ENCODE measurements around the gene TMPRSS3. TPM values are rescaled to one million over a fixed set of nuclear protein-coding genes. Genes with fewer than 3 reads are reported as not detected.

Gene TMPRSS3
- total and polyA plus RNA-seq, 9 of the 15 experiments (the other 6 are each of a cell fraction or from before 2014, with no cell fraction given) = 0.07 TPM; not detected in 8

GRCh38 chr21:42401154-42401553 lies 5.3 kb upstream of the TMPRSS3 start:
- no peak overlapping the region for H3K9ac ChIP-seq (ENCODE audit: insufficient read depth in 1 of 2, low read depth in 2 of 2, low read length in 2 of 2)
- ChIA-PET CTCF (ENCODE audit: low intra/inter-chr PET ratio) (no interaction called here), POLR2A (interaction anchor here (0.7 kb wide), 1 partner anchor 499 kb away, joined by 3 read pairs; no protein-coding TSS in a partner anchor)
- peaks cover 41 to 48% of the 10 kb centered on the region in 2 experiments for H3K4me1 ChIP-seq (replicated peaks in 1 of 2; ENCODE audit: control insufficient read depth in 2 of 2, insufficient read depth in 2 of 2, low read length in 2 of 2)
- H3K79me2 ChIP-seq (ENCODE audit: control insufficient read depth, insufficient read depth, low read length) = no peaks in the 10 kb centered on the region
- BruUV-seq (replicated peaks) = no TSS peak
- H3K36me3 ChIP-seq (ENCODE audit: control insufficient read depth, insufficient read depth, low read length) = no peaks in the 10 kb centered on the region
- 11% methylated on average over 2 of the region's 3 CpGs for WGBS (ENCODE audit: insufficient coverage, low coverage, missing lambda C conversion rate)
- no peaks in the 10 kb centered on the region for H3K27me3 ChIP-seq (ENCODE audit: control insufficient read depth in 2 of 2, insufficient read depth in 2 of 2, low read length in 2 of 2)
- no peak overlapping the region for H3K4me3 ChIP-seq
- ATAC-seq = no peak
- H3K27ac ChIP-seq (ENCODE audit: extremely low read depth, low read depth, low read length) = no peak overlapping the region
- intact Hi-C loops (cut with micrococcal nuclease) = no loop called here
- no peaks in the 10 kb centered on the region for H3K9me1 ChIP-seq (ENCODE audit: control insufficient read depth, insufficient read depth, low read length)
- no peaks in the 10 kb centered on the region for H4K20me1 ChIP-seq (replicated peaks; ENCODE audit: control insufficient read depth, insufficient read depth, low read length)
- no peak for FAIRE-seq
- no peak for DNase-seq (ENCODE audit: extremely low read depth in 1 of 4, low spot score in 3 of 4)
- no peak overlapping the region for H3K4me2 ChIP-seq (ENCODE audit: insufficient read depth, low read length)
- no peaks in the 10 kb centered on the region for H3K9me3 ChIP-seq (replicated peaks; ENCODE audit: control insufficient read depth, insufficient read depth, low read depth, low read length)
- no peak overlapping the region for H2AFZ ChIP-seq (ENCODE audit: low read depth, low read length)
- in situ Hi-C loops (cut with MboI) = no loop called here
- TF ChIP-seq ZNF592 (IDR thresholded peaks at IDR 0.05) (no peak), ZNF398 (CRISPR knock-in tag; IDR thresholded peaks at IDR 0.05) (no peak), CEBPG (CRISPR knock-in tag; IDR thresholded peaks at IDR 0.05) (peak; percentile 55; the same call in 1 of the 2 replicates), CEBPG (tag; conservative IDR thresholded peaks at IDR 0.05 in 1 of 2, IDR thresholded peaks at IDR 0.05 in 1 of 2) (peak; percentile 44 to 61; a peak in 3 of 4 replicates), ZNF444 (CRISPR knock-in tag; IDR thresholded peaks at IDR 0.05) (no peak), ATF3 (IDR thresholded peaks at IDR 0.05) (peak; percentile 86), ATF3 (CRISPR knock-in tag; conservative IDR thresholded peaks at IDR 0.05) (no peak), MAFF (IDR thresholded peaks at IDR 0.05; ENCODE audit: low read length) (no peak), RBM22 (IDR thresholded peaks at IDR 0.05; ENCODE audit: low read depth, low read length, poor library complexity, severe bottlenecking) (no peak), ZNF785 (CRISPR knock-in tag; IDR thresholded peaks at IDR 0.05) (no peak), TCFL5 (CRISPR knock-in tag; conservative IDR thresholded peaks at IDR 0.05) (no peak), GMEB1 (CRISPR knock-in tag; IDR thresholded peaks at IDR 0.05) (no peak), TGIF2 (CRISPR knock-in tag; IDR thresholded peaks at IDR 0.05) (no peak)
